HG02970 (cell line): ENCODE results near the gene SPN.
"Not testable (repeated sequence)": the region's sequence is repeated elsewhere in the genome, so short reads cannot be mapped to it uniquely, and the experiment has no call there.

ENCODE experiments used
- ATAC-seq: cut with Tn5 transposase; IDR thresholded peaks from one replicate; pipeline ENCODE4 v1.9.1; 2021; ENCODE audit warnings: mild to moderate bottlenecking, moderate library complexity, moderate number of reproducible peaks; ENCODE audit not compliant: unreplicated experiment, low FRiP score

The SPN gene, protein sequence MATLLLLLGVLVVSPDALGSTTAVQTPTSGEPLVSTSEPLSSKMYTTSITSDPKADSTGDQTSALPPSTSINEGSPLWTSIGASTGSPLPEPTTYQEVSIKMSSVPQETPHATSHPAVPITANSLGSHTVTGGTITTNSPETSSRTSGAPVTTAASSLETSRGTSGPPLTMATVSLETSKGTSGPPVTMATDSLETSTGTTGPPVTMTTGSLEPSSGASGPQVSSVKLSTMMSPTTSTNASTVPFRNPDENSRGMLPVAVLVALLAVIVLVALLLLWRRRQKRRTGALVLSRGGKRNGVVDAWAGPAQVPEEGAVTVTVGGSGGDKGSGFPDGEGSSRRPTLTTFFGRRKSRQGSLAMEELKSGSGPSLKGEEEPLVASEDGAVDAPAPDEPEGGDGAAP

DNA sequence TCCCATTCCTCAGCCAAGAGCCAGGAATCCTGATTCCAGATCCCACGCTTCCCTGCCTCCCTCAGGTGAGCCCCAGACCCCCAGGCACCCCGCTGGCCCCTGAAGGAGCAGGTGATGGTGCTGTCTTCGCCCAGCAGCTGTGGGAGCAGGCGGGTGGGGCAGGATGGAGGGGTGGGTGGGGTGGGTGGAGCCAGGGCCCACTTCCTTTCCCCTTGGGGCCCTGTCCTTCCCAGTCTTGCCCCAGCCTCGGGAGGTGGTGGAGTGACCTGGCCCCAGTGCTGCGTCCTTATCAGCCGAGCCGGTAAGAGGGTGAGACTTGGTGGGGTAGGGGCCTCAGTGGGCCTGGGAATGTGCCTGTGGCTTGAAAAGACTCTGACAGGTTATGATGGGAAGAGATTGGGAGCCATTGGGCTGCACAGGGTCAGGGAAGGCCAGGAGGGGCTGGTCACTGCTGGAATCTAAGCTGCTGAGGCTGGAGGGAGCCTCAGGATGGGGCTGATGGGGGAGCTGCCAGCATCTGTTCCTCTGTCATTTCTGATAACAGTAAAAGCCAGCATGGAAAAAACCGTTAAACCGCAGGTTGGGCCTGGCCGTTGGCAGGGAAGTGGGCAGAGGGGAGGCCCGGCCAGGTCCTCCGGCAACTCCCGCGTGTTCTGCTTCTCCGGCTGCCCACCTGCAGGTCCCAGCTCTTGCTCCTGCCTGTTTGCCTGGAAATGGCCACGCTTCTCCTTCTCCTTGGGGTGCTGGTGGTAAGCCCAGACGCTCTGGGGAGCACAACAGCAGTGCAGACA is at the start of gene SPN:
SPN (plus strand) TSS at position 232 of the 791 bp plus-strand sequence; CDS start at position 714, 482 bp downstream.
- no peak for ATAC-seq

DNA sequence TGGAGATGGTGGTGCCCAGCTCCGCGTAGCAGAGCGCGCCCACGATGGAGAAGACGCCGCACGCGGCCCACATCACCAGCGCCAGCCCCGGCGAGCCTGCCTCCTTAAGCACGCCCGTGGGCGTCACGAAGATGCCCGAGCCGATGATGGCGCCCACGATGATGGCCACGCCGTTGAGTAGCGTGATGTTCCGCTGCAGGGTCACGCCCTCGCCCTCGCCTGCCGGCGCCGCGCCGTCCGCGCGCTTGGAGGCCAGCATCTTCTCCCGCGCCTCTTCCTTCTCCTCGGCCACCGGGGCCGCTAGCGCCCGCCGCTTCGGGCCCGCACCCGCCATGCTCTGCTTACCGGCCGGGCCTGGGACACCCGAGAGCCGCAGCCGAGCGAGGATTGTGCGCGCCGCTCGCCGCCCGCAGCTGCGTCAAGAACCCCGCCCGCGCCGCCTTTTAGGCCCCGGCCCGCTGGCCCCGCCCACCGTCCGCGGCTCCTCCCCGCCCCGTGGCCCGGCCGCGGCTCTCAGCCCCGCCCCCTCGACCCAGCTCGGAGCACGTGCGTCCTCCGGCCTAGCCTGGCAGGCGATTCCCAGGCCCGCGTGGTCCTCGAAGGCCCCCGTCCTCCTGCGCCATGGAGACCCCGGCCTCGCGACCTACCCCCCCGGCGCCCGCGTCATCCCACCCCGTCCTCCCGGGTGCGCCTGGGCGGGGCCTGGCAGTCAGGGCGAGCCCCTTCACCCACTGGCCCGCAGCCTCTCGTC is 49.6 kb upstream of the SPN start:
- peak; percentile 49 for ATAC-seq

DNA sequence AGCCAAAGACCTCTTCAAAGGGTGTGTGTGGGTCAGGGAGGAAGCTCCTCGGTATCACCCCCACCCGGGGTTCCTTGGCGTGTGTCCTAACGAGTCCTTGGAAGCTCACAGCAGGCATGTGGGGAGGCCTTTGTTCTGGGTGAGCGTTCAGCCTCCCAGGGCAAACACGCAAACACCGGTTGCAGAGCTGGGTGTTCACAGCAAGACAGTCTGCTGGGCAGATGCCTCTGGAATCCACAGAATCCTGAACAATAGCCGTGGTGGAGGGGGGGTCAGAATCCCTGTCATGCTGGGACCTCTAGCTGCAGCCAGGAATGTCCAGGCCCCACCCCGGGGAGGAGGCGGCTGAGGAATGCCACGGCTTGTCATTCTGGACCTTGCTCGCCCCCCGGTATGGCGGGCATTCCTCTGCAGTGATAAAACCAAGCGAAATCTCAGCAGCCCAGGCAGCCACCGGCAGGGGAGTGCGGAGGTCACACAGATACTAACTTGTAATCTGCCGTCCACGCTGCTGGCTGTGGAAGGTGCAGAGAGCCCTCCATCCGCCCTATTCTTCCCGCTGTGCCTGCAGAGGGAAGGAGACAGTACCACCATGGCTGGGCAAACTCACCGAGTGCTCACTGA is 48.2 kb upstream of the SPN start:
- ATAC-seq: not testable (repeated sequence)

DNA sequence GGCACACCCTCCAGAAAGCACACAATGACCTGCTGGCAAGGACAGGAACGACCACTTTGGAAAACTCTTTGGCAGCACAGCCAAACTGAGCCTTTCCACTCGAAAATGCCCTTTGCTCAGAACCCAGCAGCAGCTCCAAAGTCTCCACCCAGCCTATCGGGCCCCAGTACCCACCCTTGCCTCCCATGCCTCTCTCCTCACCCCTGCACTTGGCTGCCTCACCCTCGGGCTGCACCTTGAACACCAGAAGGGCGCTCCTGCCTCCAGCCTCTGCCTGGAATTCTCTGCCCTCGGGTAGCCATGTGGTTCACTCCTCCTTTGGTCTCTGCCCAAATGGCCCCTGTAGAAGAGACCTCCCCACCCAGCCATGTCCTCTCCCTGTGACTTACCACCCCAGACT is 46.9 kb upstream of the SPN start:
- not testable (repeated sequence) for ATAC-seq

DNA sequence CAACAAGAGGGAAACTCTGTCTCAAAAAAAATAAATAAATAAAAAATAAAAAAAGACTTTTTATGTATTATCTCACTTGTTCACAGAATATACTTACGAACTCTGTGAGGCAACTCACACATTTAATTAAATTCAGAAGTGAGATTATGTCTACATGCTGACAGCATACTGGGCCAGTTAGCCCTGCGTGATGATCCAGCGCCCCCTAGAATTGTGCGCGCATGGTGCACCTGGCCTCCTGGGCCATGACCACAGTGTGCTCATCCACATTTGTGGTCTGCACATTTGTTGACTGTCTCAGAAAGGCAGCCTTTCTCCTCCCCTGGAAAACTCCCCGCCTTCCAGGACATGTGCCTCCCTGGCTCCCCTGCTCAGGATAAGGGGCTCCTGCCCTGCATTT is 42.5 kb upstream of the SPN start:
- ATAC-seq: not testable (repeated sequence)

DNA sequence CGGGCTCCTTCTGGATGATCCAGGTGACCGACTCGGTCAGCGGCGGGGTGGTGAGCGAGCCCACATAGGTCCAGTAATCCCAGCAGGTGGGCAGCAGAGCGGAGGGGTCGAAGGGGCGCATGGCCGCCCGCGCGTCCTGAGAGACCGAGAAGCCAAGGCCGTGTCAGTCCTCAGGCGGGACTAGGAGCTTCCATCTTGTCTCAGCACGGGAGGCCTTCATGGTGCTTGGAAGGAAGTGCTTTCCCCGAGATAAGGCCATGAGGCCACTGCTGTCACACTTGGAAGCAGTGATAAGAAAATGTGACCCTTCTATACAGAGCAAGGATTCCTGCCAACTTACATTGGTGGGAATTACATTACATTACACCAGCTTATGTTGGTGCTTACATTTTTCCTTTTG is 40.3 kb upstream of the SPN start:
- ATAC-seq: not testable (repeated sequence)

DNA sequence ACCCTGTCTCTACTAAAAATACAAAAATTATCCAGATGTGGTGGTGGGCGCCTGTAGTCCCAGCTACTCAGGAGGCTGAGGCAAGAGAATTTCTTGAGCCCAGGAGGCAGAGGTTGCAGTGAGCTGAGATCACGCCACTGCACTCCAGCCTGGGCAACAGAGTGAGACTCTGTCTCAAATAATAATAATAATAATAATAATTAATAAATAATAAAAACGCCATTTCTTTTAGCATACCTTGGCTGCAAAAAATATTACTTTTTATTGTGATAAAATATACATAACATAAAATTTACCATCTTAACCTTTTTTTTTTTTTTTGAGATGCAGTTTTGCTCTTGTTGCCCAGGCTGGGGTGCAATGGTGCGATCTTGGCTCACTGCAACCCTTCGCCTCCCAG is 39.8 kb upstream of the SPN start:
- ATAC-seq: not testable (repeated sequence)

DNA sequence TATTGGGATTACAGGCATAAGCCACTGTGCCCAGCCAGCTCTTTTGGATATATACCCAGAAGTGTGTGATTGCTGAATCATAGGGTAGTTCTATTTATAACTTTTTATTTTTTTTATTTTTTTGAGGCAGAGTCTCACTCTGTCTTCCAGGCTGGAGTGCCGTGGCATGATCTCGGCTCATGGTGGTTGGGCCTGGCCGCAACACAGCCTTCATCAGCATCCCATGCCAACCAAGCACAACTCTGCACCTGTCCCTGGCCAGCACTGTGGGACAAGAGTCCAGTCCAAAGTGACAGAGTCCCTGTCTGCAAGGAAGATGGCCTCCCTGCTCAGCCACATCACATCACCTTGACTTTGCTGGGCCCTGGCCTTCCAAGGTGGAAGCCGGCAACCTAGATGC is 37.9 kb upstream of the SPN start:
- not testable (repeated sequence) for ATAC-seq

DNA sequence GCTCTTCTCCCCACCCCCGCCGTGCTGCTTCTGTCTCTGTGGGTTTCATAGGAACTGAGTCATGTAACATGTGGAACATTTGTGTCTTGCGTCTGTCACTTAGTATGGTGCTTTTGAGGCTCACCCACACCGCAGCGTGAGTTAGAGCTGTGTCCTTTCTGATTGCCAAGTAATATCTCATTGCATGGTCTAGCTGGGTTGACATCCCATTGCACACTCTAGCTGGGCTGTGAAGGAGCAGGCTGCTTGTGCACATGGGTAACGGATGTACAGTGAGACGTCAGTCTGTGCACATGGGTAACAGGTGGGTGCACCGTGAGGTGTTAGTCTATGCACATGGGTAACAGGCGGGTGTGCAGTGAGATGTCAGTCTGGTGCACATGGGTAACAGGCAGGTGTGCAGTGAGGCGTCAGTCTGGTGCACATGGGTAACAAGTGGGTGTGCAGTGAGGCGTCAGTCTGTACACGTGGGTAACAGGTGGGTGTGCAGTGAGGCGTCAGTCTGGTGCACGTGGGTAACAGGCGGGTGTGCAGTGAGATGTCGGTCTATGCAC is 36.2 kb upstream of the SPN start:
- not testable (repeated sequence) for ATAC-seq

DNA sequence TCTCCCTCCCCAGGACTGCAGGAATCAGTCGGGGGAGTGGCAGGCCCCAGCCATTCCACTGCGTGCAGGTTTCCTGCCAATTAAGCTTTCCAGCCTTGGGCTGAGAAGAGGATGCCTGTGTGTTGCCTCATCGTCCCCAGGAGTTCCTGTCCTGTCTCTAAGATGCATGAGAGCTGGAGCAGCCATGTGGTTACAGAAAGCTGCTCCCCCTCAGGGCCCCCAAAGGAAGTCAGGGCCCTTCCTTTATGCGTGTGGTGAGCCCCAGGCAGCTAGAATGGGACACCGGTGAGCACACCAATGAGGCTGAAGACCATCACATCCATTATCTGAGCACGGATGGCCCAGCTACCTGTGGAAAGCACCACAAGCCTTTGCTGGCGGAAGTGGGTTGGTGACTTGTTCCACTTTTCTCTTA is 35.4 kb upstream of the SPN start:
- peak; percentile 51 for ATAC-seq

DNA sequence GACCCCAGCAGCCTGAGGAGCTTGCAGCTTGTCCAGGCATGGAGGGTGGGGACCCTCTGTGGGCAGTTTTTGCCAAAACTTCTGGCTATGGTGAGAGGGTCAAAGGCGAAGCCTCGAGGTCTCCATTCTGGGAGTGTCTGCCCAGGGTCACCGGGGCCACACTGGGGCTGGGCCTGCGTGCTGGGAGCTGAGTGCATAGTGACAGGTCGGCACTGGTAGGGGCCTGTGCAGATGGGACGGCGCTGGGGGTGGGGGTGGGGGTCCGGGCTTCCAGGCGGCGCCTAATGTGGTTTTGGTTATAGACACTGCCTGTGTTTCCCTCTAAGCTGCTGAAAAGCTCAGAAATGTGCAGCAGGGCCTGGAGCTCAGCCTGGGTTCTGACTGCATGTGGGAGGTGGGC is 34.3 kb upstream of the SPN start:
- not testable (repeated sequence) for ATAC-seq

DNA sequence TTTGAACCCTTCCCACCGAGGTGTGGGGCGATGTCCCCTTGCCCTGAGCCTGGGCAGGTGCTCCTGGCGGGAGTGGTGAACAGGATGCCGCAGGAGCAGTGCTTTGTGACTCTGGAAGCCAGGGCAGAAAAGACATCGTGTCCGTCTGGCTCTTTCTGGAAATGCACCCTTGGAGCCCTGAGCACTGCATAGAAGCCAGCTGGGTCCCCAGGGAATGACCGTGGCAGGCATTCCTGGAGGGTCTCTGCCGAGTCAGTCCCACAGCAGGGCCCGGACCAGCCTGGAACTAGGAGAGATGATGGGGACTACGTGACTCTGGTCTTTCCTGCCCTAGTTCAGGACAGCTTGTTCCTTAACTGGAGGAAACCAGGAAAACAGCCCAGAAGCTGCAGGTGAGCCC is 33.7 kb upstream of the SPN start:
- ATAC-seq: not testable (repeated sequence)

DNA sequence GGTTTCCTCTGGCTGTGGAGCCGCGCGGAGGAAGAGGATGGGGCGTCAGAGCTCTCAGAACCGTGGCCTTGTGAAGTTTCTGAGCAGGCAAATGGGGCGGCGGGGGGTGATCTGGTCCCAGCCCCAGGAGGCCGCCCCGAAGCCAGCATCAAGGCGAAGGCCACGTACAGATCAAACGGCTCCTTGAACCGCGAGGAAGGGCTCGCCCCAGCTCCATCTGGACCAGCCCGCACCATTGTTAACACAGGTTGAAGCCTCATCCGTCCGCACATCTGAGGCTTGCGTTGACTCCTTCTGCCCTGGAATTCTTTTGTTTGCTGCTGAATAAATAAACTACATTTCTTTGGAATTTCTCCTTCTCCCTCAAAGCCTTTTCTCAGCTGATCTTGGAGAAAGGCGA is 31.4 kb upstream of the SPN start:
- ATAC-seq: not testable (repeated sequence)

DNA sequence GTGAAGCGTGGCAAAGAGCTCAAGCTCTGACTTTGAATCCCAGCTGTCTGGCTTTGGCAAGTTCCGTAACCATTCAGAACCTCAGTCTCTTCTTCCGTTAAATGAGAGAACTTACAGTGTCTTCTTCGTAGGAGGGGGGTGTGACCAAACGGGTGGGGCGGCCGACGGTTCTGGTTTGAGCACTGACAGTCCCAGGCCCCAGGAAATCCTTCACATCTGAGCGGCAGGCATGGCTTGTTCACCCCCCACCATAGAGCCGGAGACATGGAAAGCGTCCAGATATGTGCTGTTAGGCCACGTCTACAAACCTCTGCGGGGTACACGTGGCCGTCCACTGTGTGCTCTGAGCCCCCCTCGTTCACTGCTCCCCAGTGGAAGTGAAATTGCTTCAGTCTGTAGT is 27.1 kb upstream of the SPN start:
- not testable (repeated sequence) for ATAC-seq

DNA sequence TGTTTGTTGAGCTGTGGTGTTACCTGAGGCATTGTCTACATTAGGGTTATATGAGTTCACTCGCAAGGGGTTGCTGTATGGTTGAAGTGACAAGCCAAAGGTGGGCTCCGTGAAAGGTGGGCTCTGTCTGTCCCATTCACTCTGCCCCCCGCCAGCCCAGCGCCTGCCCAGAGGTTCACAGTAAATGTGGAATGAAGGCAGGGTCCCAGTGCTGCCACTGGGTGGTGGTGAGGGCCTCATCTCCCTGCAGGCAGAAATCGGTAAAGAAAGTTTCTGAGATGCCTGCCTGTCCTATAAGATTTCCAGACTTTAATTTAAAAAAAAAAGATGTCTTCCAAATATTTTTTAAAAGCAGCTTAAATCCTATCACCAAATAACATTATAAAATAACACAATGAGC is 26.7 kb upstream of the SPN start:
- ATAC-seq: not testable (repeated sequence)

DNA sequence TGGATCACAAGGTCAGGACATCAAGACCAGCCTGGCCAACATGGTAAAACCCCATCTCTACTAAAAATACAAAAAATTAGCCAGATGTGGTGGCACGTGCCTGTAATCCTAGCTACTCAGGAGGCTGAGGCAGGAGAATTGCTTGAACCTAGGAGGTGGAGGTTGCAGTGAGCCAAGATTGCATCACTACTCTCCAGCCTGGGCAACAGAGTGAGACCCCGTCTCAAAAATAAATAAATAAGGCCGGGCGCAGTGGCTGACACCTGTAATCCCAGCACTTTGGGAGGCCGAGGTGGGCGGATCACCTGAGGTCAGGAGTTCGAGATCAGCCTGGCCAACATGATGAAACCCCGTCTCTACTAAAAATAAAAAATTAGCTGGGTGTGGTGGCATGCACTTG is 24.3 kb upstream of the SPN start:
- not testable (repeated sequence) for ATAC-seq

DNA sequence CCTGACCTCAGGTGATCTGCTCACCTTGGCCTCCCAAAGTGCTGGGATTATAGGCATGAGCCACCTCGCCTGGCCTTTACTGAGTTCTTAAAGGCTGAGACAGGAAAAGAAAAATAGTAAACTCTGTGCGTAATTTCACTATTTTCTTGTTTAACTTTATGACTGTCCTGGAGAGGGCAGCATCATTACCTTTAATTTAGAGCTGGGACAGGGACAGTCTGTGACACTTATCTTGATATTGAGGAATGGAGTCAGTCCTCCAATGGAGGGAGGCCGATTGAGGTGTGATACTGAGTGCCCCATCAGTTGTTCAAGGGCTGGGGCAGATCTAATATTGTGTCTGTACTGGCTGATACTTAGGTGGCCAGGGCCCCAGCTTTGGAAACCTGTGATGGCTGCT is 21.5 kb upstream of the SPN start:
- no peak for ATAC-seq

DNA sequence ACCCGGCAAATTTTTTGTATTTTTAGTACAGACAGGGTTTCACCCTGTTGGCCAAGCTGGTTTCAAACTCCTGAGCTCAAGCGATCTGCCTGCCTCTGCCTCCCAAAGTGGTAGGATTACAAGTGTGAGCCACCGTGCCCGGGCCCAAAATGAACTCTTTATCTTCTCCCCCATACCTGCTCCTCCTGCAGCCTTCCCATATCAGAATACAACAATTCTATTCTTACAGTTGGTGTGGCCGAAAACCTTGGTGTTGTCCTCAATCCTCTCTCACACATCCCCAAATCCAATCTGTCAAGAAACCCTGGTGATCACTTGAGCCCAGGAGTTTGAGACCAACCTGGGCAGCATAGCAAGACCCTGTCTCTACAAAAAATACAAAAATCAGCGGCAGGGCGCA is 19.5 kb upstream of the SPN start:
- no peak for ATAC-seq

DNA sequence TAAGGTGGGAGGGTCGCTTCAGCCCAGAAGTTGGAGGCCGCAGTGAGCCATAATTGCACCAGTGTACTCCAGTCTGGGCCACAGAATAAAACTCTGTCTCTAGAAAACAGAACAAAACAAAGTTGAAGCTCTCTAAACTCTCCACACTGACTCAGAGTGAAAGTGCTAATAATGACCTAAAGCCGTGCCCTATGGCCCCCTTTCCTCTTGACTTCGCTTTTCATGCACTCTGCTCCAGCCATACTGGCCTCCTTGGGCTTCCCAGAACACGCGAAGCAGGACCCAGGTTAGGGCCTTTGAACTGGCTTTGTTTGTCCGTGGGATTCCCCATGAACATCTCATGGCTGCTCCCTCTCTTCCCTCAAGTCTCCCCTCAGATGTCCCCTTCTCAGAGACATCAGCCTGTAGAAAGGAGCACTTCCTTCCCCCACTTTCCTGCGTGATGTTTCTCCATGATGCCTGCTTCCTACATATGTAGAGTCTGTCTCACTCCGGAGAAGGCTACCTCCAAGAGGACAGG is 18.6 kb upstream of the SPN start:
- peak; percentile 35 for ATAC-seq
